Osteoblast (primary cell): ENCODE results near the gene PRKCA. TPM values are rescaled to one million over a fixed set of nuclear protein-coding genes. Genes with fewer than 3 reads are reported as not detected.

Experiments used
- DNase-seq: peaks from one replicate; pipeline ENCODE4 v3.0.0; 2011; ENCODE audit warnings: low spot score, mixed read lengths; ENCODE audit not compliant: insufficient read length; ENCODE audit errors: missing footprints
- H2AFZ ChIP-seq: 2 replicates; pipeline ENCODE4 v1.6.0; 2011; ENCODE audit warnings: mild to moderate bottlenecking, low read length
- H3K27ac ChIP-seq: 2 replicates; pipeline ENCODE4 v1.5.1; 2011; ENCODE audit warnings: mild to moderate bottlenecking, low read depth, low read length, moderate library complexity
- H3K27me3 ChIP-seq: 2 replicates; pipeline ENCODE4 v1.6.0; 2012; ENCODE audit warnings: mild to moderate bottlenecking, control low read depth, inconsistent platforms, low read length, moderate library complexity; ENCODE audit not compliant: insufficient read depth
- H3K36me3 ChIP-seq: 2 replicates; pipeline ENCODE4 v1.5.1; 2011; ENCODE audit warnings: mild to moderate bottlenecking, low read length, control low read depth, moderate library complexity; ENCODE audit not compliant: insufficient read depth
- H3K4me1 ChIP-seq: 2 replicates; pipeline ENCODE4 v1.5.1; 2011; ENCODE audit warnings: mild to moderate bottlenecking, low read length, control low read depth, moderate library complexity; ENCODE audit not compliant: insufficient read depth
- H3K4me2 ChIP-seq: 2 replicates; pipeline ENCODE4 v1.6.0; 2011; ENCODE audit warnings: mild to moderate bottlenecking, low read length; ENCODE audit not compliant: insufficient read depth
- H3K4me3 ChIP-seq: fragments of 200-600 bp; sonication (generic); 3 replicates; pipeline ENCODE4 v1.5.1; 2012; ENCODE audit warnings: mild to moderate bottlenecking, low read length, inconsistent platforms; ENCODE audit not compliant: insufficient read depth
- H3K79me2 ChIP-seq: 2 replicates; pipeline ENCODE4 v1.6.0; 2012; ENCODE audit warnings: mild to moderate bottlenecking, low read length, control low read depth, inconsistent platforms; ENCODE audit not compliant: insufficient read depth
- H3K9me3 ChIP-seq: 2 replicates; pipeline ENCODE4 v1.5.1; 2011; ENCODE audit warnings: low read depth, low read length, control low read depth
- H4K20me1 ChIP-seq: 2 replicates; pipeline ENCODE4 v1.6.0; 2012; ENCODE audit warnings: mild to moderate bottlenecking, low read length, control low read depth; ENCODE audit not compliant: insufficient read depth
- CTCF ChIP-seq: IDR thresholded peaks from 2 replicates; pipeline ENCODE4 v1.5.1; 2011; ENCODE audit warnings: mild to moderate bottlenecking, low read depth, low read length, moderate library complexity; ENCODE audit errors: extremely low read depth
- total RNA-seq: library from RNA; depleted of rRNA; stranded (reverse); fragments of >200 nt; gene quantifications from 2 replicates; pipeline ENCODE4 v1.2.3, GENCODE V29; 2012

PRKCA gene
- total RNA-seq, 1 donor, result 46.0 TPM

- Histone ChIP-seq H3K4me1 (peaks cover 7% of the 10 kb centered on the region), H3K79me2 (no peaks in the 10 kb centered on the region), H3K27ac (no peak overlapping the region), H3K4me2 (no peak overlapping the region), H3K4me3 (no peak overlapping the region), H3K36me3 (peaks cover 8% of the 10 kb centered on the region), H2AFZ (no peak overlapping the region), H3K9me3 (no peaks in the 10 kb centered on the region), H3K27me3 (no peaks in the 10 kb centered on the region), H4K20me1 (peaks cover 7% of the 10 kb centered on the region)
- DNase-seq, result no peak
- no peak for TF ChIP-seq CTCF
Observed at GRCh38 chr17:66714046-66715023, 411.9 kb downstream of the PRKCA start.

GRCh38 chr17:66715076-66715675 is 412.8 kb downstream of the PRKCA start:
- Histone ChIP-seq H3K79me2 (no peaks in the 10 kb centered on the region), H3K4me2 (no peak overlapping the region)

GRCh38 chr17:66715745-66716156 is 413.3 kb downstream of the PRKCA start:
- Histone ChIP-seq H4K20me1 (peaks cover 7% of the 10 kb centered on the region), H3K4me3 (no peak overlapping the region), H3K36me3 (peaks cover 3% of the 10 kb centered on the region), H3K27ac (no peak overlapping the region), H3K4me1 (no peaks in the 10 kb centered on the region), H3K4me2 (no peak overlapping the region), H3K9me3 (no peaks in the 10 kb centered on the region), H3K27me3 (no peaks in the 10 kb centered on the region), H3K79me2 (no peaks in the 10 kb centered on the region), H2AFZ (no peak overlapping the region)
- DNase-seq, result peak; percentile 73
- TF ChIP-seq CTCF, result peak; percentile 77

More at GRCh38 chr17:66715076-66715675, 412.8 kb downstream of the PRKCA start:
- Histone ChIP-seq H3K27ac (no peak overlapping the region), H3K9me3 (no peaks in the 10 kb centered on the region), H3K36me3 (peaks cover 5% of the 10 kb centered on the region), H2AFZ (no peak overlapping the region), H3K27me3 (no peaks in the 10 kb centered on the region), H4K20me1 (peaks cover 7% of the 10 kb centered on the region), H3K4me3 (no peak overlapping the region), H3K4me1 (no peaks in the 10 kb centered on the region)
- DNase-seq, result no peak
- no peak for TF ChIP-seq CTCF
